NCI-H1105 treated with DMSO at 0.1 percent for 48 hours (cell line): ENCODE measurements around the gene KLHL35.

Experiments
- DNase-seq: peaks from one replicate; lab custom pipeline; 2025; lab: John Stamatoyannopoulos, UW

Gene KLHL35, protein sequence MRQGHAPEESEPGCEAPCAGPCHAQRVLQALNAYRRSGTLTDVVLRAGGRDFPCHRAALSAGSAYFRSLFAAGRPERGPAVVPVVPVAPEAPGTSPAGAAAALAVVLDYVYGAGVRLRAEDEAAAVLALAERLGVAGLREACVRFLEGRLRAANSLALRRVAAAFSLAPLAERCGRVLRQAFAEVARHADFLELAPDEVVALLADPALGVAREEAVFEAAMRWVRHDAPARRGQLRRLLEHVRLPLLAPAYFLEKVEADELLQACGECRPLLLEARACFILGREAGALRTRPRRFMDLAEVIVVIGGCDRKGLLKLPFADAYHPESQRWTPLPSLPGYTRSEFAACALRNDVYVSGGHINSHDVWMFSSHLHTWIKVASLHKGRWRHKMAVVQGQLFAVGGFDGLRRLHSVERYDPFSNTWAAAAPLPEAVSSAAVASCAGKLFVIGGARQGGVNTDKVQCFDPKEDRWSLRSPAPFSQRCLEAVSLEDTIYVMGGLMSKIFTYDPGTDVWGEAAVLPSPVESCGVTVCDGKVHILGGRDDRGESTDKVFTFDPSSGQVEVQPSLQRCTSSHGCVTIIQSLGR

DNA sequence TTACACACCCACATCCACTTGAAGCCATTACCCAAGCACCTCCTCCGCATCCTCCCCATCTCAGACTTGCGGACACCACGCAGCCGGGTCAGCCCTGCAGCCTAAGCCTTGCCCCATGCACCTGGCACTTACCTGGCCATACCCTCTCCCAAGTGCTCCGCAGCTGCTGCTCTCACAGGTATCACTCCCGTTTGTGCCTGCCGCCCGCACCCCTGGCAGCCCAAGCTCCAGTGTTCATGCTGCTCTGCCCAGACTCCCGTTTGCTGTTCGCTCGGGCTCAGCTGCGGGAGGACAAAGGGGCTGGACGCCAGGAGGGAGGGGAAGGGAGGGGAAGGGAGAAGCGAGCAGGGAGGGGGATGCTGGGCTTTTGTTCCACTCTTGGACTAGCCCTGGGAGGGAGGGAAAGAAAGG lies at the start of gene KLHL35:
KLHL35 (minus strand) TSS at position 293 of the 411 bp plus-strand sequence. CDS start 2,574 bp downstream, outside the sequence.
- peak; percentile 58 for DNase-seq

DNA sequence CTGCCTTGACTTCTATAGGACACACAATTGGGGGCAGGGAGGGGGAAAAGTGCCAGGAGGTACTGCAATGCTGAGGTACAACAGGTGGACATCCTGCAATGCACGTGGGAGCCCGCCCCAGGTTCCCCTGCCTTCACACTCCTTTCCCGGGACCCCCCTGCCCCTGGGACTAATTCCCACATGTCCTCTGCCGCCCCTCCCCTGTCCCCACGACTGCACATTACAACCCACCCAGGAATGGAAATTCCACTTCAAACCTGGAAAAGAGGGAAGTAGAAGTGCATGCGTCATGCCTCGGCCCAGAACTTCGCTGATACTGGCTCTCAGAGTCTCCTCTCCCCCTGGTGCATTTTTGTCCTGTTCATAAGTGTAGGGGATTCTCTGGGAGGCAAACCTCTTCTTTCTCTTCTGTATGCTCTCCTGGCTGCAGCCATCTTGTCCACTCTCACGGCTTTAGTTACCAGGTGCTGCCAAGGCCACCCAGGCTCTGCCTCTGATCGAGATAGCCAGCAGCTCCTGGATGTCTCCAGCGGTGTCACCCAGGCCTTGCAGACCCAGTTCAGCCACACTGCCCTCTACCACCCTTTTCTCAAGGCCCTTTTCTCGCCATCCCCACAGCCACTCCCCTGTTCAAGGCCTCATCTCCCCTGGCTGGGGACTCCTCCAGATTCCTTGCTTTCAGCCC lies 49.1 kb upstream of the KLHL35 start:
- DNase-seq: no peak

DNA sequence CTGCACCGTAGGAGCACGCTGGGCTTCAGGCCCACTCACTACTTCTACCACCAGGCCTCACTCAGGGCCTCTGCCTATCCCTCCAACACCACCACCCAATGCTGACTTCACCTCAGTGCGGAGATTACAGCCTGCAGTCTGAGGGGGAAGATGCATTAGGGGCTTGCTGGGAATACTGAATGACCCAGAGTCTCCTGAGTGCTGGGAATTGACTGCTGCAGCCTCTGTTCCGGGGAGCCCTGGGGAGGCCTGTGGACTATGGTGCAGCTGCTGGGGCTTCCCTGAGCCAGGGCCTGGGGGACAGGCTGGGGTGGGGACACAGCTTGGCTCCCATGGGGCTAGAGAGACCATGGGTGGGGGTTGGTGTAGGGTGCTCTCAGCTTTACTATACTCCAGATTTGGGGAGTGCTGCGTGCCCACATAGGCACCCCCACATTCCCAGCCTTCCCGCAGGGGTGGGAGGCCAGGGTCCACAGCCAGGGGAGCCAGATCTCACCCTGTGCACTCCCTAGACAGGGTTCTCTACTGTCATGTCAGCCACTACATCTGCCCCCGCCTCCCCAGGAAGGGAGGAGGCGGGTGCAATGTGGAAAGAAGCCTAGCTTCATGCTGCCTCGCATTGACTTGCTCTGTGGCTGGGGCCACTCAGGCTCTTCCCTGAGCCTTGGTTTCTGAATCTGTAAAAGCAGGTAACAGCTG lies 48.4 kb upstream of the KLHL35 start:
- no peak for DNase-seq

DNA sequence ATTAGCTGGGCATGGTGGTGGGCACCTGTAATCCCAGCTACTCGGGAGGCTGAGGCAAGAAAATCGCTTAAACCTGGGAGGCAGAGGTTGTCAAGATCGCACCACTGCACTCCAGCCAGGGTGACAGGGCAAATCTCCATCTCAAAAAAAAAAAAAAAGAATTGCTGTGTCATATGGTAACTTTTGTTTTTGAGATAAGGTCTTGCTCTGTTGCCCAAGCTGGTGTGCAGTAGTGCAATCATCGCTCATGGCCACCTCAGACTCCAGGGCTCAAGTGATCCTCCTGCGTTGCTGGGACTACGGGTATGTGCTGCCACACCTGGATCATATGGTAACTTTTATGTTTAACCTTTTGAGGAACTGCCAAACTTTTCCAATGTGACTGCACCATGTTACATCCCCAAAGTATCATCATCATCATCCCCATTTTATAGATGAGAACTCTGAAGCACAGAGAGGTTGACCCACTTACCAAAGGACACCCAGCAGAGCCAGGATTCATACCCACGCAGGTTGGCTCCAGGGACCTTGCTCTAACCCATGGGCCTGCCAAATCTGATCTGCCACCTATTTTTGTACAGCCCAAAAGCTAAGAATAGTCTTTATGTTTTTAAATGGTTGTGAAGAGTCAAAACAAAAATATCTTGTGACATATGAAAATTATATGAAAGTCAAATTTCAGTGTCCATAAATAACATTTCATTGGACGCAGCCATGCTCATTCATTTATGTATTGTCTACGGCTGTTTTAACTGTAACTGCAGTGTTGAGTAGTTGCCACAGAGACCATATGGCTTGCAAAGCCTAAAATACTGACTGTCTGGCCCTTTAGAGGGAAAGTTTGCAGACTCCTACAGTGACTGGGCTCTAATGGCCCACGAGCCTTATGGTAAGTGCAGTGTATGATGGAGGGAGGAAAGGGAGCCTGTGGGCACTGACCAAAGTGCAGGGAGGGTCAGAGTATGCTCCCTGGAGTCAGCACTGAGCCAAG lies 47.5 kb upstream of the KLHL35 start:
- DNase-seq: no peak

DNA sequence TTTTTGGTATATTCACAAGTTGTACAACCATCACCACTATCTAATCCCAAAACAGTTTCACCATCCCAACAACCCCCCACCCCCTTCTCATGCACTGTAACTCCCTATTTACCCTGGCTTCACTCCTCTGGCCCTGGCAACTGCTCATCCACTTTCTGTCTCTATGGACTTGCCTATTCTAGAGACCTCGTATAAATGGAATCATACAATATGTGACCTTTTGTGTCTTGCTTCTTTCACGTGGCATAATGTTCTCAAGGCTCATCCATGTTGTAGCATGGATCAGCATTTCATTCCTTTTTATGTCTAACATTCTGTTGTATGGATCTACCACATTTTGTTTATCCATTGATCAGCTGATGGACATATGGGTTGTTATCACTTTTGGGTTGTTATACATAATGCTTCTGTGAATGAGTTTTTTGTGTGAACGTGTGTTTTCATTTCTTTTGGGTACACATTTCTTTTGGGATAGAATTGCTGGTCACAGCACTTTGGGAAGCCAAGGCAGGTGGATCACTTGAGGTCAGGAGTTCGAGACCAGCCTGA lies 46.7 kb upstream of the KLHL35 start:
- DNase-seq: no peak

DNA sequence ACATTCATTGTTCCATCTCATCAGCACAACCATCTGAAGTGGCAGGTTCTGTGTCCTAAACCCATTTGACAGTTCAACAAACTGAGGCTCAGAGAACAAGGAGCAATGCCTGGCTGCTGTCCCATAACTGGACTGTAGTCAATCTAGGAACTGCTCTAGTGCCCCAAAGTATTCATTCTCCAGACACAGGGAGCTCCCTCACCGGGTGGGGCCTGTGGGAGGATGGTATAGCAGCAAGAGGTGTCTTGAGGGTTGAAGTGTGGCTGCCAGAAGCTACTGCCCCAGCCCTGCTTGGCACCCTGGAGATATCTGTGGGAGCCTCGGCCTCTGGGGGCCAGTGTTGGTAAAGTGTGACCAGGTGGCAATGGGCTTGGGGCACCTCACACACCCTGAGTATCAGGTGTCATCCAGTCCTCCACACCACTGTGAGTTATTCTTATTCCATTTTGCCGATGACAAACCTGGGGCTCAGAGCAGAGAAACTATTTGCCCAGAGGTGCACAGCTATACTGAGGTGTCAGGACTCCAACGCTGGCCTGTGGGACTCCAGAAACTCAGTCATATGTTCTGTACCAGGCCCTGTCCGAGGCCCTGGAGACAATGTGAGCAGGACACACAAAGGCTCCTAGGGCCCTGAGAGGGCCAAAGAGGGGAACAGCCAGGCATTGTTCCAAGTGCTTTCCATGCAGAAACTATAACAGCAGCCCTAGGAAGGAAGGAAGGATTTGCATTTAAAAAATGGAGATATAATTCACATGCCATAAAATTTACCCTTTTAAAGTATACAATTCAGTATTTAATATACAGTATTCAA lies 46.0 kb upstream of the KLHL35 start:
- no peak for DNase-seq

DNA sequence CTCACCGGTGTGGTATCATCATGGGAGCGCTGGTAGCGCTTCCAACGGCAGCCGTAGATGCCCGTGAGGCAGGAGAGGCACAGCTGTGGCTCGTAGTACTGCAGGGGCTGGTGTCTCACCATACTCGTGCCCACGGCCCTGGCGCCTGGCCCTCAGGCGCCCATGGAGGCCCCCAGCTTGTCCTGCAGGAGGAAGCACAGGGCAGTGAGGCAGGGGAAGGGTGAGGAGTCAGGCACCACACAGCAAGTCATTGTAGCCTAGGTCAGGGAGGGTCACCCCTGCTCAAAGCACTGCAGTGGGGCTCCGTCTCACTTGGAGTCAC lies 44.6 kb upstream of the KLHL35 start:
- DNase-seq: no peak

DNA sequence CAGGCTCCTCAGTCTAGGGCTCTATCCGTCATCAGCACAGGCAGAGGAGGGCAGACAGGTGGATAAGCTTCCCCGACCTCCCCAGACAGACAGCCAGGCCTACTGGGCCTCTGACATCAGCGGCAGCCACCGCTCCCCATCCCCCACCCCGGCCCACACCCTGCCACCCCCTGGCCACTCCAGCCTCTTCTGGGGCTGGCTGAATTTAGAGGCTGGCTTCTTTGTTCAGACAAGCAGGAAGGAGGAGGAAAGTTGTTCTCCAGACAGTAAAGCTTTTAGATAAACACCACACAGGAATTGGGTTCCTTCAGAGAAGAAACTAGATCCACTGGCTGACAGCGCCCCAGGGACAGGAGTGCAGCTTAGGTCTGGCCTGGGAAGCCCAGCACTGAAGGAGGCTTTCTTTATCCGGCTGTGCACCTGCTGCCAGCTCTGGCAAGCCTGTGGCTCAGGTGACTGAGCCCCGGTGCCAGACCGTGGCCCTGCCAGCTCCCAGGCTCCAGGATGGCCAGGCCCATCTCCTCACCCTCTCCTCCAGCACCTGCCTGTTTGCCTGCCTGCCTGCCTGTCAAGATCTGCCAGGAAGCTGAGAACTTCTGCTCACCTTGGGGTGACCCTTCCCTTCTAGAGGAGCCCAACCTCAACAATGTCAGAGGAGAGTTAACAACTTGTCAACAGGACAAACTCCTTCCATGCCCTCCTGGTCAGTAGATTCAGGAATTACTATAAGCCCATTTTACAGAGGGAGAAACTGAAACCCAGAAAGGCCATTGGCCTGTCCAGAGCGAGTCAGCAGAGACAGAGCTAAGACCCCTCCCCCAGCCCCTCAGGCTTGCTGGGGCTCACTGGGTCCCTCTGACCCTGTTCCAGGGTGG lies 44.0 kb upstream of the KLHL35 start:
- DNase-seq: peak; percentile 47

DNA sequence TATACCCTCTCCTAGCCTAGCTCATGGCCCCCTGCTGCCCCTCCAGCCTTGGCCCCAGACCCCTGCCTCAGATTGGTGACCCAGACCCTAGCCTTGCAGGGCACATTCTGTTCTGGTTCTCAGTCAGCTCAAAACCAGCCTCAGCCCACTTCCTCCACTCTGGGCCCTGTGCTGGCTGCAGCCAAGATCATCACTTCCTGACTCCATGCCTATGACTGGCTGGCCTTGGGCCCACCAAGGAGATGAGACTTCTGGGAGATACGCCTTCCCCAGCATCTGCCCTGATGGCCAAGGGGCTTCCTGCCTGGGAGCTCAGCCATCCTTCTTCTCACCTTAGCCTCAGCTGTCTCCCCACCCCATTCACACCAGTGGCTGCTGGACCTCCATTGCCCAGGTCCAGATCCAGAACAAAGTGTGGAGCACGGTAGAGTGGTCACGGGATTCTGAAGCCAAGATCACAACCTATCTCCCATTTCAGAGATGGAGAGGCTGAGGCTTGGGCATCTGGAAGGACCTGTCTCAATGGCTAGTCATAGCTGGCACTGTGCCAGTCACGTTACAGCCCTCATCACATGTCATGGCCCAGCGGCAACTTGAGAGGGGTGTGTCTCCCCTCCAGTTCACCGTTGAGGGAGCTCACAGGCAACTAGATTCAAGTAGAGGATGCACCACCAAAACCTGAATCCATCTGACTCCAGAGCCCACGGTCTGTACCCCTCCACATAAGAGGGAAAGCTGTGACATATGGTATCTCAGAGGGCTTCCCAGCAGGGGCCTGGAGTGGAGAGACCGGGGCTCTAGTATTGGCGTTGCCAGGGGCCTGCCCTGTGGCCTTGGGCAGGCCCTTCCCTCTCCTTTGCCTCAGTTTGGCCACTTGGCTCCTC lies 43.0 kb upstream of the KLHL35 start:
- DNase-seq: no peak

DNA sequence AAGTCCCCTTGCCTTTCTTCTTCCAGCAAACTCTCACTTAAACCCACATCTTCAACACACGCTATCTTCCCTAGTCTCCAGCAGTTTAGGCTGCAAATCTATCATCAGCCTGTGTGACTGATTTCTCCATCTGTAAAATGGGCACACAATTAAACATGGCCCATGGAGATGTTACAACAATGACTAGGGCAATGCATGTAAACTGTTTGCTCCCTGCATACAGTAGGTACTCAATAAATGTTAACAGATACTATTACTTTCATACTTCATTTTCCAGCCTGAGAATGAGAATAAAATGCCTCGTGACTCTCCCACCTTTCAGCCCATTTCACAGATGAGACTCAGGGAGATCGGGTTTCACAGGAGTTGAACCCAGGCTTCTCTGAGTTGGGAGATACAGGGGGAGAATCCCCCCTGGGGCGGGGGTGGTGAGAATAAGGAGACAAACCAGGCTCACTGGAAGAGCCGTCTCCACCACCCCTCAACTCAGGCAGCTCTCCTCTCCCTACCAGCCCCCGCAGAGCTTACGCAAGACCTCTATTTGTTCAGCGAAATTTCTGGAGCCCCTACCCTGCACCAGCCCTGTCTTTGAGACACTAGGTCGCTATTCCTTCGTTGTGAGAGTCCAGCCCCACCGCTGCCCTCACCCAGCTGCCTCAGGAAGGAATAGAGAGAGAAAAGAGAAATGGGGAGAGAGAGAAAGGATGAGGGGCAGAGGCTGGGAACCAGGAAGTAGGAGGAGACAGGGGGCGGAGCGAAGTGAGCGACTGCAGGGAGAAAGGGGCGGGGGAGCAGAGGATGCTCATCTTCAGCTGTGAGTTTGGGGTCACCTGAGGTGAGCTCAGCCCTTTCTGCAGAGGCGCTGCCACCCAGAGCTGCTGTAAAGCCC lies 42.1 kb upstream of the KLHL35 start:
- DNase-seq: no peak

DNA sequence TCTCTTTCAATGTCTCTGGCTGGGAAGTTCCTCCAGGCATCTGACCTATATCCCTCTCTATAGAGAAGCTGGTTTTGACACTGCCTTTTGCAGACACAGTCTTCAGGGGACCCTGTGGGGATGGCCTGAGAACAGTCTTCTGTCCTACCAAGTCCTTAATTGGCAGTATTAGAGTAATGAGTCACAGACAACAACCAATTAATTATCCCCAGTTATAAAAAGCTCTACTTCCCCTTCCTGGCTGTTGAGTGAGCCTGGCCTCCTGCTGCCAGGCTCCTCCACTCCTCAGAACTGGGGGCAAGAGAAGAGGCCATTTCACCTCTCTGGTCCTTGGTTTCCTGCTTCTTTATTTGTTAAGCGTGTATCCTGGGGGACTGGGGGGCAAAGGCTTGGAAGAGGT lies 41.2 kb upstream of the KLHL35 start:
- DNase-seq: no peak

DNA sequence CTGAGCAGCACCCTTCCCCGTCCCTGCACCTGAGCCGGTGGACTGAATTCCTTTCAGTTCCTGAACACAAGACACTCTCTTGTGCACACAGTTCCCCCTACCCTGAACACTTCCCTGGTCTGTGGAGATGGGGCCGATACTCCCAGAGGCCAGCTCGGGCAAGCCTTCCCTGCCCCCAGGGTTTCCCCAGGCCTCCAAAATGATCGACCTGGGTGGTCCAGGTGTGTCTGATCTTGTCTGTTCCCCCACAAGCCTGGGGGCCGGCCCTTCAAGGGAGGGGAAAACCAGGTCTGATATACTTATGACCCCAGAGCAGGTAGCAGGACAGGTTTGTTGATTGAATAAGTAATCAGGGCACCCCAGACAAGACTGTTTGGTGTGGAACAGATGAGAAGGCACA lies 40.7 kb upstream of the KLHL35 start:
- no peak for DNase-seq

DNA sequence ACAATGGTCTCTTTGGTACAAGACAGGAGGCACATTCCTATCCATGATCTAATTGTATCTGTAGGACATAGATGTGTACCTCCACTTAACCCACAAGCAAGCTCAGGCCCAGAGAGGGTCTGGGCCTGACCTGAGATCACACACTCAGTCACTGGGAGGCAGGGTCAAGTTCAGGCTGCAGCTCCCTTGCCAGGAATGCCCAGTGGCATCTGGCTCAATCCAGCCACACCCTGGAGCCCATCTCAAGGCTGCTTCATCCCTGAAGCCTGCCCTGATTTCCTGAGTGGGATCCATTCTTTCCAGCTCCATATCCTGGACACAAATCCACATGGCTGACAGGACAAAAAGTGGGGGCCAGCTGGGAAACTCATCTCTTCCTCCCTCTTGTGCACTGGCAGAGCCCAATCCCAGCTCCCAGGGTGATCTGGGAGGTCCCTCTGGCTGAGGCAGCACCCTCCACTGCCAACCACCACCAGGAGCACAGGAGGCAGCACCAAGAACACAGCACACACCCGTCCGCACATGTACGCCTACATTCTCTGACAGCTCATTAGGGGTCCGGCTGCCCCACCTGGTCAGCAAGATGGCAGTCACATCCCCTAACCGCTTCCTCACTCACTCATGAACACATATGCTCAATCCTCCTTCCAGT lies 39.2 kb upstream of the KLHL35 start:
- no peak for DNase-seq

DNA sequence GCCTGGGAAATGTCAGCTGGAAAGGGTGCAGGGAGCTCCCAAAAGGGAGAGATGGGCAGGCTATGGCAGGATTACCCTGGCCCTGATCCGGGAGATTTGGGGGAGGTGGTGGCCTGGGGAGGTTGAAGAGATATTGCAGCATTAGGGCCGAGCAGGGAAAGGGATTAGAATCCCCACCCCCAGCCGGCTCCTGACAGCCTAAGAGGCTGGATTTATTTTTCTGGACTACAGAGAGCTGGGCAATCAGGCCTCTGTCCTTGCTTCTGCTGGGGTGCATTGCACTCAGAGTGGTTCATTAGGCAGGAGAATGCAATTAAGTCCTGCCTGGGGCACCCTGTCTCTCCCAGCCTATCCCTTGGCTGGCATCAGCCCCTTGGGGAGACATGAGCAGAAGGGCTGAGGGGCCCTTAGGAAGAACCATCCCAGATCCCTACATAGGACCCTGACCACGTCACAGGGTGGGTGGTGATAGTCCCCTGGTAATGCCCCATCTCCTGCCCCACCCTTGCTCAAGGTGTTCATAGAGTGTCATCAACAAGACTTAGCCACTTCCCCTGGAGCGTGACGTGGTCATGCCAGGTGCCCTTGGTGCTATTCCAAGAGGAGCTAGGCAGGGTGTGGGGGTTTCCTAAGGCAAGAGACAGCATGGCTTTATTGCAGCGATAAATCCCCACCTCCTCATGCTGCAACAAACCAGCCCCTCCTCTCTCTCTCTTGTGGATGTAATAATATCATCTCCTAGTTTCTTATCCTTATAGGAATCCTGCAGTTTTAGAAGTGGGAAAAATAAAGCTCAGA lies 38.4 kb upstream of the KLHL35 start:
- no peak for DNase-seq

DNA sequence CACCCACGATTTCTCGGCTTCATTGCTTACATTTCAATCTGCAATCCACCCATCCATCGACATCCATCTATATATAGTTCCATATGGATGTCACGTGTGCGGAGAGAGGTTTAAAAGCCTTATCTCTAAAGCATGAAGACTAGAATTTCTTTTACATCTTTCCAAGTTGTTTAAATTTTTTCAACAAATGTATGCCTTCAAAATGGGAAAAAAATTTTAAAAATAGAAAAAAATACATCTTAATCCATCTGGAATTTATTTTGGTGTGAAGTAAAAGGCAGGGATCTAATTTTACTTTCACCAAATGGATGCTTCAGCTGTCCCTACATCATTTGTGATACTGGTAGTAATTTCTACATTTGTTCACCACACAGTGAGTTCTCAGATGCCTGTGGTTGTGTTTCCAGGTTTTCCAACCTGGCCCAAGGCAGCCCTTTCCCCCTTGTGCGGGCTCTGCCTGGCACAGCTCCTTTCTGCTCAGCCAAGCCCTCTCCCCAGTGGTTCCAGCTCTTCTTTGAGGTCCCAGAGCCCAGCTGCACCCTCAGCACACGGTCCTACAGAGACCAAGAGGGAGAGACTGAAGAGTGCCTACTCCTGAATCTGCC lies 37.6 kb upstream of the KLHL35 start:
- DNase-seq: no peak
